LNCAP (cell line): Measurements from ENCODE around the gene PTPRD.

ENCODE experiments used
- TF ChIP-seq, protein P1 (sequence below): fragments of 450-650 bp; IDR thresholded peaks from 2 replicates; pipeline ENCODE4 v1.5.1; 2017; ENCODE audit warnings: mild to moderate bottlenecking

Gene PTPRD

GRCh38 chr9:9603345-9603744 lies 1009.5 kb downstream of the PTPRD start:
- TF ChIP-seq, protein P1, sequence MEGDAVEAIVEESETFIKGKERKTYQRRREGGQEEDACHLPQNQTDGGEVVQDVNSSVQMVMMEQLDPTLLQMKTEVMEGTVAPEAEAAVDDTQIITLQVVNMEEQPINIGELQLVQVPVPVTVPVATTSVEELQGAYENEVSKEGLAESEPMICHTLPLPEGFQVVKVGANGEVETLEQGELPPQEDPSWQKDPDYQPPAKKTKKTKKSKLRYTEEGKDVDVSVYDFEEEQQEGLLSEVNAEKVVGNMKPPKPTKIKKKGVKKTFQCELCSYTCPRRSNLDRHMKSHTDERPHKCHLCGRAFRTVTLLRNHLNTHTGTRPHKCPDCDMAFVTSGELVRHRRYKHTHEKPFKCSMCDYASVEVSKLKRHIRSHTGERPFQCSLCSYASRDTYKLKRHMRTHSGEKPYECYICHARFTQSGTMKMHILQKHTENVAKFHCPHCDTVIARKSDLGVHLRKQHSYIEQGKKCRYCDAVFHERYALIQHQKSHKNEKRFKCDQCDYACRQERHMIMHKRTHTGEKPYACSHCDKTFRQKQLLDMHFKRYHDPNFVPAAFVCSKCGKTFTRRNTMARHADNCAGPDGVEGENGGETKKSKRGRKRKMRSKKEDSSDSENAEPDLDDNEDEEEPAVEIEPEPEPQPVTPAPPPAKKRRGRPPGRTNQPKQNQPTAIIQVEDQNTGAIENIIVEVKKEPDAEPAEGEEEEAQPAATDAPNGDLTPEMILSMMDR: no peak

- TF ChIP-seq, protein P1: no peak
These were observed 1014.1 kb downstream of the PTPRD start for GRCh38 chr9:9598723-9599122.

GRCh38 chr9:9592104-9592503 lies 1020.7 kb downstream of the PTPRD start:
- TF ChIP-seq, protein P1: no peak

GRCh38 chr9:9585920-9586319 lies 1026.9 kb downstream of the PTPRD start:
- TF ChIP-seq, protein P1: no peak

DNA sequence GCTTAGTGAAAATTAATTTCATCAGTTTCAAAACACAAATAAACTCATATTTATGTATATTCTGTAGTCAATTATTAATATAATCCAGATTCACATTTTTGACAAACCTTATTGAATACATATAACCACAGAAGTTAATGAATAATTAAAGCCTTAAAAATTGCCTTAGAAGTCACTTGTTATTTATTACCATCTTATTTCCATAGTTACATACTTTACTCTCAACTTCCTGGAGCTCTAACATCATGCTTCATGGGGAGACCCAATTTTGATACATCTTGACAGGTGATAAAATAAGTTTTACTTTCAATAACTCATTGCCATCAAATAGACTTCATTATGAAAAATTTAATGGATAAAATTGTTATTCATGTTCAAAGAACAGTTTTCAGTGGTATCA lies 1038.7 kb downstream of the PTPRD start:
- TF ChIP-seq, protein P1: no peak

DNA sequence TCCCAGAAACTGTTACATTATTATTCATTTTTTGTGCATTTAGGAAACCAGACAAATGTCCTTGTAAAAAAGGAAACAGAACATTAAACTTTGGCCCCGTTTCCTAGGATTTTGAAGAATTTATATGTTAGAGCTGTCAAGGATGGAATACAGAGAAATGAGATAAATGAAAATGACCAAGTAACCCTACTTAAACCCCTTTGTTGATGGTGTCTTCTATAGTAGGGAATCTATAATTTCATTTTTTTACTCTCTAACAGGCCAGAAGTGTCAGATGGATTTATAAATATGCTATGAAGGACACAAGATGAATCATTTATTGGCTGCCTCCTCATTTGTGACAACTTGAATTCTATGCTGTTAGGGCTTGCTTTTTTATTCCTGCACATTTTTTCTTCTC lies 1047.1 kb downstream of the PTPRD start:
- TF ChIP-seq, protein P1: no peak

GRCh38 chr9:9563817-9564216 lies 1049.0 kb downstream of the PTPRD start:
- TF ChIP-seq, protein P1: no peak

DNA sequence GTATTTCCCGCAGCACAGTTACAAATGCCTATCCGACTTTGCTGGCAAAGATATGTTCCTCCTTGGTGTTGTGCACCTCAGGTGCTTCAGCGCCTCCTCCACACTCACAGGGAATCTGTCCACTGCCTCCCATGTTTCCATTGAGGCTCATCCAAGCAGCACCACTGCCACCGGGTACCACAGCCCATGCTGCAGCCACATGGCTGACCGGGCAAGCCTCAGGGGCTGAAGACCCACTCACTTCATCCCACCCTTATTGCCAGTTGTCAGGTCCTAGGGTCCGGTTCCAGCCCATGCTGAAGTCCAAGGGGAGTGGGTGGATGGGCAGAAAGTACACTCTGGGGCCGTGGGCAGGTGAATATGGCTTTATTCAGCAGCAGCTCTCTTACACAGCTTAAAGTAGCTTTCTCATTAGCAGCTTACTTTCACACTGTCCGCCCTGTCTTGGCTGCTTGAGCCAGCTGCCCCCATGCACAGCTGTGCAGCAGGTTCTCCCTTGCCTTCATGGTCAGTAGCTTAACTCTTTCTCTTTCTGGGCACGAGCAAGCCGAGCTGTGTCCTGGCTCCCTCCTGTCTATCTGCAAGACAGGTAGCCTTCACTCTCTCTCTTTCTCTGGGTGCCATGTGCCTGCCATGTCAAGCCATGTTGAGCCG lies 1052.3 kb downstream of the PTPRD start:
- TF ChIP-seq, protein P1: no peak
